ENCODE measurements around the gene PELI2. TPM values are rescaled to one million over a fixed set of nuclear protein-coding genes. Genes with fewer than 3 reads are reported as not detected.

The PELI2 gene
- total and polyA plus RNA-seq, 2 experiments from 2014 or later: 8.0 to 24.5 TPM

- Histone ChIP-seq H3K79me2 (replicated peaks; ENCODE audit: insufficient read depth) (peaks cover 93% of the 10 kb centered on the region), H3K36me3 (ENCODE audit: insufficient read depth) (no peaks in the 10 kb centered on the region), H3K27me3 (ENCODE audit: insufficient read depth) (no peaks in the 10 kb centered on the region), H3K4me3 (no peak overlapping the region), H3K4me1 (ENCODE audit: insufficient read depth) (peaks cover 76% of the 10 kb centered on the region), H4K20me1 (replicated peaks; ENCODE audit: insufficient read depth) (peaks cover 3% of the 10 kb centered on the region; the same call in 1 of the 2 replicates), H3F3A (replicated peaks; ENCODE audit: low read depth) (no peaks in the 10 kb centered on the region), H2AFZ (no peak overlapping the region), H3K4me2 (no peak overlapping the region), H3K9me2 (ENCODE audit: insufficient read depth) (no peaks in the 10 kb centered on the region), H3K27ac (ENCODE audit: low read depth) (no peak overlapping the region)
- Mint-ChIP-seq H3K27me3 (ENCODE audit: insufficient read depth, low read depth, poor library complexity) (peaks cover 5% of the 10 kb centered on the region), H3K9me3 (no peaks in the 10 kb centered on the region), H3K4me3 (no peak overlapping the region), H3K4me1 (peaks cover 71% of the 10 kb centered on the region), H3K27ac (no peak overlapping the region), H3K36me3 (ENCODE audit: low read depth) (no peaks in the 10 kb centered on the region)
- DNase-seq (ENCODE audit: low spot score): no peak
- no peak for ATAC-seq
- no peak for TF ChIP-seq POLR2AphosphoS5 (IDR thresholded peaks at IDR 0.05; ENCODE audit: low read depth)
- TF ChIP-seq ZNF331 (CRISPR knock-in tag; IDR thresholded peaks at IDR 0.05; ENCODE audit: low read depth): no peak
- TF ChIP-seq, protein P1, sequence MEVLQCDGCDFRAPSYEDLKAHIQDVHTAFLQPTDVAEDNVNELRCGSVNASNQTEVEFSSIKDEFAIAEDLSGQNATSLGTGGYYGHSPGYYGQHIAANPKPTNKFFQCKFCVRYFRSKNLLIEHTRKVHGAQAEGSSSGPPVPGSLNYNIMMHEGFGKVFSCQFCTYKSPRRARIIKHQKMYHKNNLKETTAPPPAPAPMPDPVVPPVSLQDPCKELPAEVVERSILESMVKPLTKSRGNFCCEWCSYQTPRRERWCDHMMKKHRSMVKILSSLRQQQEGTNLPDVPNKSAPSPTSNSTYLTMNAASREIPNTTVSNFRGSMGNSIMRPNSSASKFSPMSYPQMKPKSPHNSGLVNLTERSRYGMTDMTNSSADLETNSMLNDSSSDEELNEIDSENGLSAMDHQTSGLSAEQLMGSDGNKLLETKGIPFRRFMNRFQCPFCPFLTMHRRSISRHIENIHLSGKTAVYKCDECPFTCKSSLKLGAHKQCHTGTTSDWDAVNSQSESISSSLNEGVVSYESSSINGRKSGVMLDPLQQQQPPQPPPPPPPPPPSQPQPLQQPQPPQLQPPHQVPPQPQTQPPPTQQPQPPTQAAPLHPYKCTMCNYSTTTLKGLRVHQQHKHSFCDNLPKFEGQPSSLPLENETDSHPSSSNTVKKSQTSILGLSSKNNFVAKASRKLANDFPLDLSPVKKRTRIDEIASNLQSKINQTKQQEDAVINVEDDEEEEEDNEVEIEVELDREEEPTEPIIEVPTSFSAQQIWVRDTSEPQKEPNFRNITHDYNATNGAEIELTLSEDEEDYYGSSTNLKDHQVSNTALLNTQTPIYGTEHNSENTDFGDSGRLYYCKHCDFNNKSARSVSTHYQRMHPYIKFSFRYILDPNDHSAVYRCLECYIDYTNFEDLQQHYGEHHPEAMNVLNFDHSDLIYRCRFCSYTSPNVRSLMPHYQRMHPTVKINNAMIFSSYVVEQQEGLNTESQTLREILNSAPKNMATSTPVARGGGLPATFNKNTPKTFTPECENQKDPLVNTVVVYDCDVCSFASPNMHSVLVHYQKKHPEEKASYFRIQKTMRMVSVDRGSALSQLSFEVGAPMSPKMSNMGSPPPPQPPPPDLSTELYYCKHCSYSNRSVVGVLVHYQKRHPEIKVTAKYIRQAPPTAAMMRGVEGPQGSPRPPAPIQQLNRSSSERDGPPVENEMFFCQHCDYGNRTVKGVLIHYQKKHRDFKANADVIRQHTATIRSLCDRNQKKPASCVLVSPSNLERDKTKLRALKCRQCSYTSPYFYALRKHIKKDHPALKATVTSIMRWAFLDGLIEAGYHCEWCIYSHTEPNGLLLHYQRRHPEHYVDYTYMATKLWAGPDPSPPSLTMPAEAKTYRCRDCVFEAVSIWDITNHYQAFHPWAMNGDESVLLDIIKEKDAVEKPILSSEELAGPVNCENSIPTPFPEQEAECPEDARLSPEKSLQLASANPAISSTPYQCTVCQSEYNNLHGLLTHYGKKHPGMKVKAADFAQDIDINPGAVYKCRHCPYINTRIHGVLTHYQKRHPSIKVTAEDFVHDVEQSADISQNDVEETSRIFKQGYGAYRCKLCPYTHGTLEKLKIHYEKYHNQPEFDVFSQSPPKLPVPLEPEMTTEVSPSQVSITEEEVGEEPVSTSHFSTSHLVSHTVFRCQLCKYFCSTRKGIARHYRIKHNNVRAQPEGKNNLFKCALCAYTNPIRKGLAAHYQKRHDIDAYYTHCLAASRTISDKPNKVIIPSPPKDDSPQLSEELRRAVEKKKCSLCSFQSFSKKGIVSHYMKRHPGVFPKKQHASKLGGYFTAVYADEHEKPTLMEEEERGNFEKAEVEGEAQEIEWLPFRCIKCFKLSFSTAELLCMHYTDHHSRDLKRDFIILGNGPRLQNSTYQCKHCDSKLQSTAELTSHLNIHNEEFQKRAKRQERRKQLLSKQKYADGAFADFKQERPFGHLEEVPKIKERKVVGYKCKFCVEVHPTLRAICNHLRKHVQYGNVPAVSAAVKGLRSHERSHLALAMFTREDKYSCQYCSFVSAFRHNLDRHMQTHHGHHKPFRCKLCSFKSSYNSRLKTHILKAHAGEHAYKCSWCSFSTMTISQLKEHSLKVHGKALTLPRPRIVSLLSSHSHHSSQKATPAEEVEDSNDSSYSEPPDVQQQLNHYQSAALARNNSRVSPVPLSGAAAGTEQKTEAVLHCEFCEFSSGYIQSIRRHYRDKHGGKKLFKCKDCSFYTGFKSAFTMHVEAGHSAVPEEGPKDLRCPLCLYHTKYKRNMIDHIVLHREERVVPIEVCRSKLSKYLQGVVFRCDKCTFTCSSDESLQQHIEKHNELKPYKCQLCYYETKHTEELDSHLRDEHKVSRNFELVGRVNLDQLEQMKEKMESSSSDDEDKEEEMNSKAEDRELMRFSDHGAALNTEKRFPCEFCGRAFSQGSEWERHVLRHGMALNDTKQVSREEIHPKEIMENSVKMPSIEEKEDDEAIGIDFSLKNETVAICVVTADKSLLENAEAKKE (CRISPR knock-in tag; IDR thresholded peaks at IDR 0.05): no peak
- no peak for TF ChIP-seq REST (IDR thresholded peaks at IDR 0.05; ENCODE audit: unreplicated experiment)
Observed at GRCh38 chr14:56131004-56131864, 13.0 kb downstream of the PELI2 start.

Data from GM23338 (cell line).